ENCODE data around the gene ATP1A4. TPM values are rescaled to one million over a fixed set of nuclear protein-coding genes. Genes with fewer than 3 reads are reported as not detected.
A peak's percentile ranks its signal among the peaks of the same experiment; 100 is the strongest.

The ATP1A4 gene
- total RNA-seq, 4 donors from 2014 or later: 0.47 TPM; not detected in 3

- peaks cover 7 to 67% (median 9%) of the 10 kb centered on the region in 3 donors for H3K4me1 ChIP-seq
- H3K27me3 ChIP-seq: no peaks in the 10 kb centered on the region
- H3K4me3 ChIP-seq: no peak overlapping the region
- ATAC-seq: no peak
- H3K9me3 ChIP-seq: no peaks in the 10 kb centered on the region
- TF ChIP-seq POLR2AphosphoS5 (IDR thresholded peaks at IDR 0.05) (no peak), POLR2A (IDR thresholded peaks at IDR 0.05) (no peak), EP300 (IDR thresholded peaks at IDR 0.05) (no peak)
- TF ChIP-seq, protein P1, sequence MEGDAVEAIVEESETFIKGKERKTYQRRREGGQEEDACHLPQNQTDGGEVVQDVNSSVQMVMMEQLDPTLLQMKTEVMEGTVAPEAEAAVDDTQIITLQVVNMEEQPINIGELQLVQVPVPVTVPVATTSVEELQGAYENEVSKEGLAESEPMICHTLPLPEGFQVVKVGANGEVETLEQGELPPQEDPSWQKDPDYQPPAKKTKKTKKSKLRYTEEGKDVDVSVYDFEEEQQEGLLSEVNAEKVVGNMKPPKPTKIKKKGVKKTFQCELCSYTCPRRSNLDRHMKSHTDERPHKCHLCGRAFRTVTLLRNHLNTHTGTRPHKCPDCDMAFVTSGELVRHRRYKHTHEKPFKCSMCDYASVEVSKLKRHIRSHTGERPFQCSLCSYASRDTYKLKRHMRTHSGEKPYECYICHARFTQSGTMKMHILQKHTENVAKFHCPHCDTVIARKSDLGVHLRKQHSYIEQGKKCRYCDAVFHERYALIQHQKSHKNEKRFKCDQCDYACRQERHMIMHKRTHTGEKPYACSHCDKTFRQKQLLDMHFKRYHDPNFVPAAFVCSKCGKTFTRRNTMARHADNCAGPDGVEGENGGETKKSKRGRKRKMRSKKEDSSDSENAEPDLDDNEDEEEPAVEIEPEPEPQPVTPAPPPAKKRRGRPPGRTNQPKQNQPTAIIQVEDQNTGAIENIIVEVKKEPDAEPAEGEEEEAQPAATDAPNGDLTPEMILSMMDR (IDR thresholded peaks at IDR 0.05): no peak
- H3K36me3 ChIP-seq: peaks cover 0 to 85% of the 10 kb centered on the region in 2 donors
- peak overlapping the region; percentile 43 to 88 (median 84) for H3K27ac ChIP-seq
- WGBS, 2 donors (ENCODE audit: low coverage in 1 of 2): 64 to 73% methylated on average over 7 to 9 of the region's 9 CpGs
Measured at GRCh38 chr1:160133990-160134770, 17.2 kb upstream of the ATP1A4 start.

DNA sequence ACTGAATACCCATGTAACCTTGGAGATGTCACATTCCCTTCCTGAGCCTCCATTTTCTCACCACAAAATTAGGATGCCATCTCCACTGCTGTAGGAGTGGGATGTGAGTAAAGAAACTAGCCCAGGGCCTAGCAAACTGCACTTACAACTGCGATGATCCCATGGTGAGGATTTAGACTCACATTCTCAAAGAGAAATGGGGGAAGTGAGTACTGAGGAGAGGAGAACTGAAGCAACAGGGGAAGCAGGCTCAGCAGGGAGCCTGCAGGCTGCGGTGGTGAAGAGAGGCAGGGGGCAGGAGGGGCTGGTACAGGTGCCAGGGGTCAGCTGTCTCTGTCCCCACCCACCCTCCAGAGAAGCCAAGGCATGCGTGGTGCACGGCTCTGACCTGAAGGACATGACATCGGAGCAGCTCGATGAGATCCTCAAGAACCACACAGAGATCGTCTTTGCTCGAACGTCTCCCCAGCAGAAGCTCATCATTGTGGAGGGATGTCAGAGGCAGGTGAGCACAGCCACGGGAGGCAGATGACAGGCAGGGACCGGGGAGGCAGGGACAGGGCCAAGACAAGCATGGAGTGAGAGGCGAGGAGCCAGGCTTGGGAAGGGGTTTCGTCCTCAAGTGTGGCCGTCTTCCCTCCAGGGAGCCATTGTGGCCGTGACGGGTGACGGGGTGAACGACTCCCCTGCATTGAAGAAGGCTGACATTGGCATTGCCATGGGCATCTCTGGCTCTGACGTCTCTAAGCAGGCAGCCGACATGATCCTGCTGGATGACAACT lies 16.4 kb upstream of the ATP1A4 start:
- ATAC-seq: no peak
- Histone ChIP-seq H3K4me3 (no peak overlapping the region), H3K4me1 (peaks cover 7 to 61% (median 9%) of the 10 kb centered on the region in 3 donors), H3K9me3 (no peaks in the 10 kb centered on the region), H3K36me3 (peaks cover 0 to 85% of the 10 kb centered on the region in 2 donors), H3K27ac (peak overlapping the region; percentile 43 to 88 (median 84)), H3K27me3 (no peaks in the 10 kb centered on the region)
- no peak for TF ChIP-seq EP300 (IDR thresholded peaks at IDR 0.05)
- TF ChIP-seq, protein P1 (IDR thresholded peaks at IDR 0.05): no peak
- no peak for TF ChIP-seq POLR2A (IDR thresholded peaks at IDR 0.05)
- TF ChIP-seq POLR2AphosphoS5 (IDR thresholded peaks at IDR 0.05): no peak
- 86 to 92% methylated on average over 5 to 8 of the region's 20 CpGs for WGBS, 2 donors (ENCODE audit: low coverage in 1 of 2)

GRCh38 chr1:160136121-160136925 lies 15.1 kb upstream of the ATP1A4 start:
- H3K9me3 ChIP-seq: no peaks in the 10 kb centered on the region
- WGBS, 2 donors (ENCODE audit: low coverage in 1 of 2): 82 to 93% methylated on average over 8 to 12 of the region's 22 CpGs
- no peak for TF ChIP-seq POLR2A (IDR thresholded peaks at IDR 0.05)
- no peak for TF ChIP-seq POLR2AphosphoS5 (IDR thresholded peaks at IDR 0.05)
- TF ChIP-seq EP300 (IDR thresholded peaks at IDR 0.05): no peak
- TF ChIP-seq, protein P1 (IDR thresholded peaks at IDR 0.05): no peak
- no peak overlapping the region for H3K4me3 ChIP-seq
- H3K27ac ChIP-seq: peak overlapping the region; percentile 62 to 88 (median 84)
- ATAC-seq: no peak
- H3K36me3 ChIP-seq: peaks cover 0 to 85% of the 10 kb centered on the region in 2 donors
- peaks cover under 1 to 47% (median 3%) of the 10 kb centered on the region in 3 donors for H3K4me1 ChIP-seq
- no peaks in the 10 kb centered on the region for H3K27me3 ChIP-seq

- peaks cover 0 to 42% (median 3%) of the 10 kb centered on the region in 3 donors for H3K4me1 ChIP-seq
- H3K27me3 ChIP-seq: no peaks in the 10 kb centered on the region
- peaks cover 0 to 89% of the 10 kb centered on the region in 2 donors for H3K36me3 ChIP-seq
- no peak for TF ChIP-seq POLR2AphosphoS5 (IDR thresholded peaks at IDR 0.05)
- TF ChIP-seq POLR2A (IDR thresholded peaks at IDR 0.05): no peak
- TF ChIP-seq EP300 (IDR thresholded peaks at IDR 0.05): no peak
- TF ChIP-seq, protein P1 (IDR thresholded peaks at IDR 0.05): no peak
- no peak overlapping the region for H3K4me3 ChIP-seq
- 91% methylated on average over 4 of the region's 5 CpGs; no CpG with 5 or more reads in 1 of the 2 donors for WGBS, 2 donors (ENCODE audit: low coverage in 1 of 2)
- ATAC-seq: no peak
- H3K27ac ChIP-seq: peak overlapping the region; percentile 62 to 88 (median 84)
- H3K9me3 ChIP-seq: no peaks in the 10 kb centered on the region
Measured at GRCh38 chr1:160136926-160137200, 14.5 kb upstream of the ATP1A4 start.

All from gastroesophageal sphincter (tissue), 4 donors.